HCT116 (cell line): ENCODE measurements around the gene DGKG.

Experiments
- EZH2 ChIP-seq: fragments of 200-600 bp; sonication (generic); IDR thresholded peaks from 2 replicates; pipeline ENCODE4 v1.6.1; 2017; ENCODE audit warnings: antibody characterized with exemption, mixed run types
- POLR2A ChIP-seq: IDR thresholded peaks from 2 replicates; pipeline ENCODE4 v1.7.0; 2011; ENCODE audit warnings: borderline replicate concordance; ENCODE audit not compliant: insufficient read depth, insufficient read length; ENCODE audit errors: extremely low read depth
- POLR2AphosphoS5 ChIP-seq: IDR thresholded peaks from 2 replicates; pipeline ENCODE4 v1.6.1; 2011; ENCODE audit warnings: mild to moderate bottlenecking, low read depth, low read length, moderate library complexity
- SIN3A ChIP-seq: IDR thresholded peaks from 2 replicates; pipeline ENCODE4 v1.6.1; 2012; ENCODE audit warnings: low read depth
- TCF7L2 ChIP-seq: IDR thresholded peaks from 2 replicates; pipeline ENCODE4 v1.7.0; 2011; ENCODE audit warnings: borderline replicate concordance, inconsistent platforms; ENCODE audit not compliant: insufficient read depth, insufficient read length; ENCODE audit errors: extremely low read depth
- TF ChIP-seq, protein P1 (sequence below), 3 experiments: fragments of 200-600 bp in 1 of 3; sonication (generic) in 1 of 3; IDR thresholded peaks in 2 of 3; conservative IDR thresholded peaks in 1 of 3; 2 replicates each; pipeline ENCODE4 v1.5.1; 2012 to 2017; ENCODE audit warnings: low read depth in 2 of 3, low read length in 2 of 3, antibody characterized with exemption in 1 of 3, borderline replicate concordance in 1 of 3, control low read depth in 1 of 3, mild to moderate bottlenecking in 1 of 3, mixed read lengths in 1 of 3, mixed run types in 1 of 3, moderate library complexity in 1 of 3; ENCODE audit not compliant: insufficient read depth in 1 of 3

DNA sequence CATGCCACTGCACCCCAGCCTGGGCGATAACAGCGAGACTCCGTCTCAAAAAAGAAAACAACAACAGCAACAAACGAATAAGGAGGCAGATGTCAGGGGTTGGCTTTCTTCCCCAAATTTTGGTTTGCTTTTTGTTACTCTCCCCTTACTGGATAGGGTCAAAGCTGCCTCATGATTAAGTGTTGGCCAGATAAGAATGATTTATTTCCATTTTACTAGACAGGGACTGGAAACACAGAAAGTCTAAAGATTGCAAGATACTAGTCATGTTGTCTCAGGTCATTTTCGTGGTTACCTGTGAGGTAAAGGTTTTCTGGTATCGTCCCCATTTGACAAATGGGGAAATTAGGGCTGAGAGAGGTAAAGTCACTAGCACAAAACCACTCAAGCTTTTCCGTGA is 234.6 kb downstream of the DGKG start:
- TF ChIP-seq TCF7L2 (no peak), POLR2A (no peak), EZH2 (no peak), POLR2AphosphoS5 (no peak), SIN3A (no peak)
- TF ChIP-seq, protein P1, sequence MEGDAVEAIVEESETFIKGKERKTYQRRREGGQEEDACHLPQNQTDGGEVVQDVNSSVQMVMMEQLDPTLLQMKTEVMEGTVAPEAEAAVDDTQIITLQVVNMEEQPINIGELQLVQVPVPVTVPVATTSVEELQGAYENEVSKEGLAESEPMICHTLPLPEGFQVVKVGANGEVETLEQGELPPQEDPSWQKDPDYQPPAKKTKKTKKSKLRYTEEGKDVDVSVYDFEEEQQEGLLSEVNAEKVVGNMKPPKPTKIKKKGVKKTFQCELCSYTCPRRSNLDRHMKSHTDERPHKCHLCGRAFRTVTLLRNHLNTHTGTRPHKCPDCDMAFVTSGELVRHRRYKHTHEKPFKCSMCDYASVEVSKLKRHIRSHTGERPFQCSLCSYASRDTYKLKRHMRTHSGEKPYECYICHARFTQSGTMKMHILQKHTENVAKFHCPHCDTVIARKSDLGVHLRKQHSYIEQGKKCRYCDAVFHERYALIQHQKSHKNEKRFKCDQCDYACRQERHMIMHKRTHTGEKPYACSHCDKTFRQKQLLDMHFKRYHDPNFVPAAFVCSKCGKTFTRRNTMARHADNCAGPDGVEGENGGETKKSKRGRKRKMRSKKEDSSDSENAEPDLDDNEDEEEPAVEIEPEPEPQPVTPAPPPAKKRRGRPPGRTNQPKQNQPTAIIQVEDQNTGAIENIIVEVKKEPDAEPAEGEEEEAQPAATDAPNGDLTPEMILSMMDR (IDR thresholded peaks at IDR 0.05 in 2 of 3, conservative IDR thresholded peaks at IDR 0.05 in 1 of 3; ENCODE audit: borderline replicate concordance in 1 of 3, insufficient read depth in 1 of 3, low read depth in 2 of 3, low read length in 2 of 3), result no peak
